Keratinocyte (primary cell): ENCODE measurements around the gene ETV7. TPM values are rescaled to one million over a fixed set of nuclear protein-coding genes. Genes with fewer than 3 reads are reported as not detected.

Experiments used
- DNase-seq: peaks from one replicate; pipeline ENCODE4 v3.0.0-alpha.2; 2011; ENCODE audit warnings: low read depth, missing footprints, low spot score
- FAIRE-seq: peaks from 2 replicates; lab custom pipeline; 2011; peaks lifted over from hg19 to GRCh38; lab: Jason Lieb, UNC
- H2AFZ ChIP-seq: 2 replicates; pipeline ENCODE4 v1.6.0; 2012; ENCODE audit warnings: low read length, control low read depth, inconsistent platforms; ENCODE audit not compliant: control insufficient read depth
- H3K27ac ChIP-seq: 2 replicates; pipeline ENCODE4 v1.5.1; 2011; ENCODE audit warnings: low read length; ENCODE audit not compliant: control insufficient read depth, insufficient read depth
- H3K27me3 ChIP-seq: 3 replicates; pipeline ENCODE4 v1.6.0; 2011; ENCODE audit warnings: low read length; ENCODE audit not compliant: control insufficient read depth, insufficient read depth; ENCODE audit errors: extremely low read depth
- H3K36me3 ChIP-seq, 2 experiments: 2 replicates in 1 of 2; 3 replicates in 1 of 2; pipeline ENCODE4 v1.5.1; 2011; ENCODE audit warnings: low read length in 2 of 2, mild to moderate bottlenecking in 1 of 2; ENCODE audit not compliant: control insufficient read depth in 2 of 2, insufficient read depth in 2 of 2; ENCODE audit errors: extremely low read depth in 1 of 2
- H3K4me1 ChIP-seq: 3 replicates; pipeline ENCODE4 v1.5.1; 2011; ENCODE audit warnings: low read length; ENCODE audit not compliant: control insufficient read depth, insufficient read depth; ENCODE audit errors: extremely low read depth
- H3K4me2 ChIP-seq: 3 replicates; pipeline ENCODE4 v1.6.0; 2011; ENCODE audit warnings: low read depth, low read length; ENCODE audit not compliant: control insufficient read depth, insufficient read depth; ENCODE audit errors: extremely low read depth
- H3K4me3 ChIP-seq, 3 experiments: fragments of 200-600 bp in 1 of 3; sonication (generic) in 1 of 3; 2 replicates in 2 of 3; 3 replicates in 1 of 3; pipeline ENCODE4 v1.5.1; 2011 to 2016; ENCODE audit warnings: low read length in 3 of 3, mild to moderate bottlenecking in 3 of 3, control low read depth in 2 of 3, inconsistent platforms in 1 of 3, low read depth in 1 of 3, mixed read lengths in 1 of 3, mixed run types in 1 of 3, moderate library complexity in 1 of 3; ENCODE audit not compliant: control insufficient read depth in 2 of 3, insufficient read depth in 2 of 3; ENCODE audit errors: extremely low read depth in 1 of 3
- H3K79me2 ChIP-seq: 2 replicates; pipeline ENCODE4 v1.6.0; 2012; ENCODE audit warnings: low read length; ENCODE audit not compliant: control insufficient read depth, insufficient read depth
- H3K9ac ChIP-seq: 3 replicates; pipeline ENCODE4 v1.6.0; 2011; ENCODE audit warnings: low read length; ENCODE audit not compliant: control insufficient read depth, insufficient read depth; ENCODE audit errors: extremely low read depth
- H3K9me1 ChIP-seq: 3 replicates; pipeline ENCODE4 v1.6.0; 2011; ENCODE audit warnings: low read length; ENCODE audit not compliant: control insufficient read depth, insufficient read depth; ENCODE audit errors: extremely low read depth
- H3K9me3 ChIP-seq: 2 replicates; pipeline ENCODE4 v1.5.1; 2012; ENCODE audit warnings: low read depth, low read length; ENCODE audit not compliant: control insufficient read depth
- H4K20me1 ChIP-seq: 3 replicates; pipeline ENCODE4 v1.6.0; 2011; ENCODE audit warnings: low read length; ENCODE audit not compliant: control insufficient read depth, insufficient read depth; ENCODE audit errors: extremely low read depth
- CTCF ChIP-seq, 3 experiments: IDR thresholded peaks in 1 of 3; conservative IDR thresholded peaks in 1 of 3; optimal IDR thresholded peaks in 1 of 3; 2 replicates in 2 of 3; 3 replicates in 1 of 3; pipeline versions ENCODE3 to v1.5.1; 2011; ENCODE audit warnings: low read length in 3 of 3, mild to moderate bottlenecking in 3 of 3, moderate library complexity in 2 of 3, control low read depth in 1 of 3, inconsistent platforms in 1 of 3; ENCODE audit not compliant: insufficient read depth in 2 of 3; ENCODE audit errors: extremely low read depth in 1 of 3
- EZH2 ChIP-seq: IDR thresholded peaks from one replicate; pipeline ENCODE4 v1.6.1; 2012; ENCODE audit warnings: inconsistent platforms, mild to moderate bottlenecking, low read length, moderate library complexity
- dilution Hi-C: fragments of 300-500 bp; cut with MboI; formaldehyde crosslinking; loops from one replicate; pipeline ENCODE4 v1.7.0; 2020; ENCODE audit warnings: low sequenced_read_pairs; ENCODE audit not compliant: extremely low pct_ligation_motif_present
- polyA plus RNA-seq, 5 experiments: library from polyadenylated mRNA; depleted of rRNA in 3 of 5; stranded (reverse) in 3 of 5; stranded (forward) in 1 of 5; unstranded in 1 of 5; fragments of >200 nt; gene quantifications; 1 replicate in 1 of 5; 2 replicates in 3 of 5; 3 replicates in 1 of 5; pipeline versions ENCODE4 v1.2.1 to v1.2.3, GENCODE V29; 2011 to 2012; ENCODE audit warnings: missing spikeins in 2 of 5, low read depth in 1 of 5, low replicate concordance in 1 of 5

Gene ETV7
- polyA plus RNA-seq, 1 donor (not counting 4 experiments of a cell fraction or from before 2014, with no cell fraction given) = 0.22 TPM

GRCh38 chr6:36353411-36353915 lies 34.0 kb downstream of the ETV7 start:
- FAIRE-seq (no peak), DNase-seq (no peak)
- H3K9ac ChIP-seq = no peak overlapping the region
- H2AFZ ChIP-seq = no peak overlapping the region
- H3K4me1 ChIP-seq = no peaks in the 10 kb centered on the region
- H3K36me3 ChIP-seq = no peaks in the 10 kb centered on the region
- H3K9me3 ChIP-seq = no peaks in the 10 kb centered on the region
- no peak overlapping the region for H3K4me3 ChIP-seq
- TF ChIP-seq EZH2 = no peak
- TF ChIP-seq CTCF (optimal IDR thresholded peaks at IDR 0.05 in 1 of 3, IDR thresholded peaks at IDR 0.05 in 1 of 3, conservative IDR thresholded peaks at IDR 0.05 in 1 of 3; ENCODE audit: extremely low read depth in 1 of 3, insufficient read depth in 2 of 3, low read length in 3 of 3) = no peak
- no peak overlapping the region for H3K27ac ChIP-seq
- H3K79me2 ChIP-seq = no peaks in the 10 kb centered on the region
- no peaks in the 10 kb centered on the region for H3K27me3 ChIP-seq
- no peaks in the 10 kb centered on the region for H3K9me1 ChIP-seq
- H4K20me1 ChIP-seq = no peaks in the 10 kb centered on the region
- H3K4me2 ChIP-seq = no peak overlapping the region
- dilution Hi-C loops = no loop called here

- H2AFZ ChIP-seq = no peak overlapping the region
- FAIRE-seq (no peak), DNase-seq (no peak)
- H3K4me3 ChIP-seq = no peak overlapping the region
- H3K9ac ChIP-seq = no peak overlapping the region
- dilution Hi-C loops = no loop called here
- no peaks in the 10 kb centered on the region for H3K36me3 ChIP-seq
- H3K9me3 ChIP-seq = no peaks in the 10 kb centered on the region
- H3K4me1 ChIP-seq = no peaks in the 10 kb centered on the region
- H3K27ac ChIP-seq = no peak overlapping the region
- H3K9me1 ChIP-seq = no peaks in the 10 kb centered on the region
- H3K27me3 ChIP-seq = no peaks in the 10 kb centered on the region
- no peak overlapping the region for H3K4me2 ChIP-seq
- H4K20me1 ChIP-seq = no peaks in the 10 kb centered on the region
- no peaks in the 10 kb centered on the region for H3K79me2 ChIP-seq
- no peak for TF ChIP-seq EZH2
- no peak for TF ChIP-seq CTCF (optimal IDR thresholded peaks at IDR 0.05 in 1 of 3, IDR thresholded peaks at IDR 0.05 in 1 of 3, conservative IDR thresholded peaks at IDR 0.05 in 1 of 3; ENCODE audit: extremely low read depth in 1 of 3, insufficient read depth in 2 of 3, low read length in 3 of 3)
Measured at GRCh38 chr6:36352477-36353157, 34.9 kb downstream of the ETV7 start.
